ENCODE results near the gene TMOD1.

DNA sequence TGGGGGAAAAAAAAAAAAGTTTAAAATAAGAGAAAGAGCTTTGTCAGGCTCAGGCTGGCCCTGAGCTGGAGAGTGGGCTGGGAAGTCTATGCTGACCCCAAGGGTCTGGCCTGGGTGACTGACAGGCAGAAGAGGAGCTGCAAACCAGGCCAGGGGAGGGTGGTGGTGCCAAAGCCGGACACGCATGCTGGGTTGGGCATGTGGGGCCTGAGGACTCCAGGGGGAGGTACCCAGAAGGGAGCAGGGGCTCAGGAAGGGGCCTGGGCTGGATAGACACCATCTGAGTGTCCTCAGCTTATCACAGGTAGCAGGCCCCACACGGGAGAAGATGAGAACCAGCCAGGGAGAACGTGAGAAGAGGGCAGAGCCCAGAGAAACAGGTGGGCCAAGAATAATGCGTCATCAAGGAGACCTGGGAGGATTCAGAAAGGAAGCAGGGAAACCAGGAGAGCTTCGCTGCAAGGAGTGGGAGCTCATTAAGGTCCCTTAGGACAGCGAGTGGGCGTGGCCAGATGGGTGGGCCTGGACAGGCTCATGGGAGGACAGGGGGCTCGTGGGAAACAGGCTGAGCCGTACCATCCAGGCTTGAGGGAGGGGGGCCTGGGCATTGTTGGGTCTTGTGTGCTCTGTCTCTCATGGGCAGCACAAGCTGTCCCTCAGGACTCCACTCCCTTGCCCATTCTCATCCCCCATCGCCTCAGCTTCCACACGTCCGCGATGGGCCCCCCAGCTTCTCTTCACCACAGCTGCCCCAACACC, 16.0 kb downstream of the TMOD1 start:
- TF ChIP-seq, protein P1, sequence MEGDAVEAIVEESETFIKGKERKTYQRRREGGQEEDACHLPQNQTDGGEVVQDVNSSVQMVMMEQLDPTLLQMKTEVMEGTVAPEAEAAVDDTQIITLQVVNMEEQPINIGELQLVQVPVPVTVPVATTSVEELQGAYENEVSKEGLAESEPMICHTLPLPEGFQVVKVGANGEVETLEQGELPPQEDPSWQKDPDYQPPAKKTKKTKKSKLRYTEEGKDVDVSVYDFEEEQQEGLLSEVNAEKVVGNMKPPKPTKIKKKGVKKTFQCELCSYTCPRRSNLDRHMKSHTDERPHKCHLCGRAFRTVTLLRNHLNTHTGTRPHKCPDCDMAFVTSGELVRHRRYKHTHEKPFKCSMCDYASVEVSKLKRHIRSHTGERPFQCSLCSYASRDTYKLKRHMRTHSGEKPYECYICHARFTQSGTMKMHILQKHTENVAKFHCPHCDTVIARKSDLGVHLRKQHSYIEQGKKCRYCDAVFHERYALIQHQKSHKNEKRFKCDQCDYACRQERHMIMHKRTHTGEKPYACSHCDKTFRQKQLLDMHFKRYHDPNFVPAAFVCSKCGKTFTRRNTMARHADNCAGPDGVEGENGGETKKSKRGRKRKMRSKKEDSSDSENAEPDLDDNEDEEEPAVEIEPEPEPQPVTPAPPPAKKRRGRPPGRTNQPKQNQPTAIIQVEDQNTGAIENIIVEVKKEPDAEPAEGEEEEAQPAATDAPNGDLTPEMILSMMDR (IDR thresholded peaks at IDR 0.05) = no peak
- no peak for TF ChIP-seq POLR2A (IDR thresholded peaks at IDR 0.05)

Measured in thyroid gland (tissue), 4 donors.